NCI-H524 (cell line): Measurements from ENCODE around the gene LLPH.
"Not testable (repeated sequence)": the region's sequence is repeated elsewhere in the genome, so short reads cannot be mapped to it uniquely, and the experiment has no call there.

Experiments used
- DNase-seq, 2 experiments: peaks; one replicate each; lab custom pipeline; 2025; lab: John Stamatoyannopoulos, UW

The LLPH gene

DNA sequence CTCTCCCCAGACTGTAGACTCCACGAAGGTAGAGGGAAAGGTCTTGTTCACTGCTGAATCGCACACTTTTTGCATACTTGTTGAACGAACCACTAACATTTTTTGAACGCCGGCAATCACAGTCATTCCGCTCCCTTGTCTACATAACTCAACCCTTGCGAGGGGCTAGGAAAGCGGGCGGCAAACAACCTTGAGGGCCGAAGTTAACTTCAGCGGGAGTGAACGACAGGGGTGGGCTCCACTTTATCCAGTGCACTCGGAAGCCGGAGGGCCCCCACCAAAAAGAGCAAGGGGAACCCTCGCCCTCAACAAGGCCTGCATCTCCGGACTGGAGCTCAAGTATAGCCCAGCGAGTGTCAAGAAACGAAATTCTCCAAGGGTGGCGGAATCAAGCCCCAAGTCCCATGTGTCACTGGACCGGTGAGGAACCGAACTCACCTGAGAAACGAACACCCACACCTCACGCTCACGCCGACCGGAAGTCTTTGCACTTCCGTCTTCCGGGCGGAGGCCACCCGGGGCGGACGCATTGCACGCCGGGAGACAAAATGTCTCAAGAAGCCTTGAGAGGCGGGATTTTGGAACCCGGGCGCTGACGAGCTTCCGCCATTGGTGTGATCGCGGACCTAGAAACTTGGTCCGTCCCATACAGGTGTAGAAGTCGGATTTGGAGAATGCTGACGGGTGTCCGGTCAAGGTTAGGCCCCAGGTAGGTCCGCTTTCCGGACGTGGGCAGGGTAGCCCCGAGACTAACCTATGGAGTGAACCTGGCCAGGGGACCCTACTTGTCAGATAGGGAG lies at the start of gene LLPH:
Gene LLPH, minus strand, starts transcription at position 484 of the 800 bp plus-strand sequence. CDS start 1,644 bp downstream, outside the sequence.
- peak; percentile 68 to 86 for DNase-seq

DNA sequence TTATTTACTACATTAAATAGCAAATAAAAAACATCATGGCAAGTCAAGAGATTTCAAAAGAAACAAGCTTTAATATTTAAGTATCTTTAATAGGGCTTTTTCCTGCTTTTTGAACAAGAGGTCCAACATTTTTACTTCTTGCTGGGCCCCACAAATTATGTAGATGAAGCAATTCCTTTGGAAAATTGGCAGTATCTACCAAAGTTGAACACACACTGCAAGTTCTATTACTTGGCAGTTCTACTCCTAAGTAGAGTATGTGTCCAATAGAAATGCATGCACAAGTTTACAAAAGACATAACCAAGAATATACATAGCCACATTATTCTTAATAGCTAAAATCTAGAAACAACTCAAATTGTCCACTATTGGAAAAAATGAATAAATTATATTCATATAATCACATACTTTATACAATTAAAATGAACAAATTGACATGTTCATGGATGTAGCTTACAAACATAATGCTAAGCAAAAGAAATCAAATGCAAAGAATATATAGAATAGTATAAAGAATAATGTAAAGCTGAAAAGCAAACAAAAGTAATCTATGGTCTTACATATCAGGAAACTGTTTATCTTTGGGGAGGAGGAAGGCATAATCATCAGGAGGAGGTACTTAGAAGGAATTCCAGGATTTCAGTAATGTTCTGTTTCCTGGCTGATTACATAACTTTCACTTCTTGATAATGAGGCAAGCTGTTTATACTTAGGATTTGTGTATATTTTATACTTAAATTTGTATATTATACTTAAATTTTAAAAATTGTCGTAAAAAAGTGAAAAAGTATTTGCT lies 45.8 kb upstream of the LLPH start:
- DNase-seq: no peak

DNA sequence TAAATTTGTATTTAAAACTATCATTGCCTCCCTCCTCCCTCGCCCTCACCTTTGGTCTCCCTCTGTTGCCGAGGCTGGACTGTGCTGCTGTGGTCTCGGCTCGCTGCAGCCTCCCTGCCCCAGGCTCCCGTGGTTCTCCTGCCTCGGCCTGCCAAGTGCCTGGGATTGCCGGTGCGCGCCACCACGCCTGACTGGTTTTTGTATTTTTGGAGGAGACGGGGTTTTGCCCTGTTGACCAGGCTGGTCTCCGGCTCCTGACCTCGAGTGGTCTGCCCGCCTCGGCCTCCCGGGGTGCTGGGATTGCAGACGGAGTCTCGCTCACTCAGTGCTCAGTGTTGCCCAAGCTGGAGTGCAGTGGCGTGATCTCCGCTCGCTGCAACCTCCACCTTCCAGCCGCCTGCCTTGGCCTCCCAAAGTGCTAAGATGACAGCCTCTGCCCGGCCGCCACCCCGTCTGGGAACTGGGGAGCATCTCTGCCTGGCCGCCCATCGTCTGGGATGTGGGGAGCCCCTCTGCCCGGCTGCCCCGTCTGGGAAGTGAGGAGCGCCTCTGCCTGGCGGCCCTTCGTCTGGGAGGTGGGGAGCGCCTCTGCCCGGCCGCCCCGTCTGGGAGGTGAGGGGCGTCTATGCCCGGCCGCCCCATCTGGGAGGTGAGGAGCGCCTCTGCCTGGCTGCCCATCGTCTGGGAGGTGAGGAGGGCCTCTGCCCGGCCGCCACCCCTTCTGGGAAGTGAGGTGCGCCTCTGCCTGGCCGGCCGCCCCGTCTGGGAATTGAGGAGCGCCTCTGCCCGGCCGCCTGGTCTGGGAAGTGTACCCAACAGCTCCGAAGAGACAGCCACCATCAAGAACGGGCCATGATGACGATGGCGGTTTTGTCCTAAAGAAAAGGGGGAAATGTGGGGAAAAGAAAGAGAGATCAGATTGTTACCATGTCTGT lies 44.1 kb upstream of the LLPH start:
- not testable (repeated sequence) for DNase-seq

DNA sequence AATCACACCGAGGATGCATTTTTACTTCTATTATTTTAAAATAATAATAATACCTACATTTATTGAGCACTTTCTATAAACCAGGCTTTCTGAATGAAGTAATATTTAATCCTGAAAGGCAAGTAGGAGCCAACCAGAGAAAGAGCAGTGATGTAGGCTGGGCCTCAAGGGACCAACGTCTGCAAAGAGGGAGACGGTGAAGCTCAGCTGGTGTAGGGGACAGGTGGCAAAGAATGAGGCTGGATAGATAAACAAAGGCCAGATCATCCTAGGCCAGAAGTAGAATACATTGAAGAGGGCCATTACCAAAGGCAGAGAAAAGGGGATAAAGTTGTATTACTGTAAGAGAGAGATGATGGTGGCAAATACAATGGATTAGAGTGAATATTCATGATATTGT lies 40.1 kb upstream of the LLPH start:
- no peak for DNase-seq

DNA sequence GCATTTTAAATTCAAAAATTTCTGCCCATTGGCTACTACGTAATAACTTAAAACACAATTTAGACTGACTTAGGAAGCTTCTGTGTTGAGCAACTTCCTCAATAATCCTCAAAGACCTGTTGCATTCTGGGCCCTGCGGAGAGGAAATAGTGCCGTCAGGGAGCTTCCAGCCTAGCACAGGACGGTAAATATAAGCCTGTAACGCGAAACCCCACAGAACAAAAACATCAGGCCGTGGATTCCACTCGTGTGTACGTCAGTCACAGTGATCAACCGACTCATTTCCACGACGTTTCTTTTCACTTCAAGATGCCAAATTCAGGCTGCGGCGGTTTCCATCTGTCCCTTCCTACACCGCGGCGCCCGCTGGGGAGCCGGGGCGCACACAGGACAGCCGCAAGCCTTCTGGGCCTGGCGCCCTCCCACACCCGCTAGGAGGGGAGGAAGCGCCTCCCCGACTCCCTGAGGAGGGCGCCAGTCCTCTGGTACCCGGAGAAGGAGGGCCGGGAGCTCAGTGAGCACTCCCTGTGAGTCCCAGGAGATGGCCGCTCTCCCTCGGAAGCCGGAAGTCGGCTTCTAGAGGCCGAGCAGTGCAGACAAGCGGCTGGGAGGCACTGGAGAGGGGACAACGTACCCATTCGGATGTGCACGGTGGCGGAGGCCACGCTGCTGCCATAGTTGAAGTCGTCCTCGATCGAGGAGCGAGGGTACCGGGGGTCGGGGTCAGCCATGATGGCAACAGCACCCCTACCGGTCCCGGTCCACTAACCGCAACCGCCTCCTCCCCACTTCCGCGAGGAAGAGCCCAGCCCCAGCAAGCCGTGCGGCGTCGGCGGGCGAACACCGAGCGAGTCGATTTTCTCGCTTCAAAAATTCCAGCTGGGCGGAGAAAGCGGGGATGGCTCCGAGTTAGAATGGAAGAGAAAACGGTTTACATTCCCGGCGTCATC lies 38.9 kb upstream of the LLPH start, which contains the start of gene TMBIM4:
Gene TMBIM4, minus strand, starts transcription at position 776 of the 950 bp plus-strand sequence. Its CDS starts 45 bp downstream, at position 731.
- DNase-seq: peak; percentile 78 to 91

DNA sequence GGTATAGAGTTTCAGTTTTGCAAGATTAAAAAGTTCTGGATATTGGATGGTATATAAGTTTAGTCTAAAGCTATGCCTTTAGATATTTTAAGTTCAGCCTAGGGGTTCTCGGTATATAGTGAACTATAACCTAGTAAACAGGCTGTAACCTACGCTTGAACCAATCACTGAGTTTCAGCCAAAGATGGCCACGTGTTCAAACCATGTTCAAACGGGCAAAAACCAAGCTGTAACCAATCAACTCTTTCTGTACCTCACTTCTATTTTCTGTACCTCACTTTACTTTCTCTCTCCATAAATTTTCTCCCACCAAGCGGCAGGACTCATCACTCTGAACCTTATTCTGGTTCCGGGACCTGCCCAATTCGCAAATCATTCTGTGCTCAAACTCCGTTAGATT lies 37.9 kb upstream of the LLPH start:
- no peak for DNase-seq

DNA sequence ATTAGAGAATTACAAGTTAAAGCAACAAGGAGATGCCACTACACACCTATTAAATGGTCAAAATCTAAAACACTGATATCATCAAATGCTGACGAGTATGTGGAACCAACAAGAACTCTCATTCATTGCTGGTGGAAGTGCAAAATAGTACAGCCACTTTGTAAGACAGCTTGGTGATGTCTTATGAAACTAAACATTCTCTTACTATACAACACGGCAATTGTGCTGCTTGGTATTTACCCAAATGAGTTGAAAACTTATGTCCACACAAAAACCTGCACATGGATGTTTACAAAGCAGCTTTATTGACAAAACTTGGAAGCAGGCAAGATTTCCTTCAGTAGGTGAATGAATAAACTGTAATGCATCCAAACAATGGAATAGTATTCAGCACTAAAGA lies 36.0 kb upstream of the LLPH start:
- DNase-seq: no peak

DNA sequence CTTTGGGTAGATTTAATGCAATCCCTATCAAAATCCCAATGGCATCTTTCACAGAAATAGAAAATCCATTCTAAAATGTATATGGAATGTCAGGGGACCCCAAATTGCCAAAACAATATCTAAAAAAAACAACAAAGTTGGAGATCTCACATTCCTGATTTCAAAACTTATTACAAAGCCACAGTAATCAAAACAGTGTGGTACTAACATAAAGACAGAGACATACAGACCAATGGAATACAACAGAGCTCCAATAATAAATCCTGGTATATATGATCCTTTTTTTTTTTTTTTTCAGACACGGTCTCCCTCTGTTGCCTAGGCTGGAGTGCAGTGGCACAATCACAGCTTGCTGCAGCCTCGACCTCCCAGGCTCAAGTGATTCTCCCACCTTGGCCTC lies 34.6 kb upstream of the LLPH start:
- no peak for DNase-seq

DNA sequence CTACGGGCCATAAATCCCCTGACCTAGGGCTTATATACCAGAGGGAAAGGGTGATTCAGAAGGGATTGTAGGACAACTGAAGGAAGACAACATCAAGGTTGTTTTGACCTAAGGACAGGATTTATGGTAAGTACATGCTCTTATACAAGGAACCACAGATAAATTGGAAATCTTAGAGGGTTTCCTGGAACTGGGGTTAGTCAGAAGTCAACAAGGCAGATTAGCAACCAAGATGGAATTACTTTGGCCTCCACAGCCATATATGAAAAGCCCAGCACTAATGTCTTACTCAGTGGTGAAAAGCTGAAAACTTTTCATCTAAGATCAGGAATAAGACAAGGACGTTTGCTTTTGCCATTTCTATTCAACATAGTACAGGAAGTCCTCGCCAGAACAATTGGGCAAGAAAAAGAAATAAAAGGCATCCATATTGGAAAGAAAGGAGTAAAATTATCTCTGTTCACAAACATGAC lies 33.8 kb upstream of the LLPH start:
- no peak for DNase-seq

DNA sequence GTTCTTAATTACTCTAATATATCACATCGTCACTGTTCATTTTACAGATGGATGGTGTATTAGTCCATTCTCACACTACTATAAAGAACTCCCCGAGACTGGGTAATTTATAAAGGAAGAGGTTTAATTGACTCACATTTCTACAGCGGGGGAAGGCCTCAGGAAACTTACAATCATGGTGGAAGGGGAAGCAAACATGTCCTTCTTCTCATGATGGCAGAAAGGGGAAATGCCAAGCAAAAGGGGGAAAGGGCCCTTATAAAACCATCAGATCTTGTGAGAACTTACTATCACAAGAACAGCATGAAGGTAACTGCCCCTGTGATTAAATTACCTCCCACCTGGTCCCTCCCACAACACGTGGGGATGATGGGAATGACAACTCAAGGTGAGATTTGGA lies 32.7 kb upstream of the LLPH start:
- DNase-seq: no peak

DNA sequence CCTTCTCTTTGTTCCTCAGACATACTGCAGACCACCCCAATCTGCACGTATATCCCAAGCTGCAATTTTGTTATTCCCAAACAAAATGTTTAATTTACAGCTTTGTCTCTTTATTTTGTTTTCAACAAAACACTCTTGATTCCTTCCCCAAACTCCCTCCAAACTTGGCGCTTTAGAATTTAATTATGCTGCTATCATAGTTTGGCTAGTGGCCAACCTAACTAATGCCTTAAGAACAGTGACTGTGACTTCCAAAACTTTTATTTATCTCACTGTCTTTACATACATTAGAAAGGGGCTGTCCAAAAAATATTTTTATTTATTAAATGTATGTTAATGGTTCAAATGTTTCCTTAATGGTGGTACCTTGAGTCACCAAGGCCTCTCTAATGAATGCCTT lies 32.2 kb upstream of the LLPH start:
- DNase-seq: no peak

DNA sequence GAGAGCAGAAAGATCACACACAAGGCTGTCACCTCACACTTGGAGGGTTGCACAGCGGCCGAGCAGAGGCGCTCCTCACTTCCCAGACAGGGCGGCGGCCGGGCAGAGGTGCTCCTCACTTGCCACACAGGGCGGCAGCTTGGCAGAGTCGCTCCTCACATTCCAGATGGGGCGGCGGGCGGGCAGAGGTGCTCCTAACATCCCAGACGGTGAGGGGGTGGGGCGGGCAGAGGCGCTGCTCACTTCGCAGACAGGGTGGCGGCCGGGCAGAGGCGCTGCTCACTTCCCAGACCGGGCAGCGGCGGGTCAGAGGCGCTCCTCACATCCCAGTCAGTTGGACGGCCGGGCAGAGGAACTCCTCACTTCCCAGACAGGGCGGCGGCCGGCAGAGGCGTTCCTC lies 30.2 kb upstream of the LLPH start:
- DNase-seq: no peak

DNA sequence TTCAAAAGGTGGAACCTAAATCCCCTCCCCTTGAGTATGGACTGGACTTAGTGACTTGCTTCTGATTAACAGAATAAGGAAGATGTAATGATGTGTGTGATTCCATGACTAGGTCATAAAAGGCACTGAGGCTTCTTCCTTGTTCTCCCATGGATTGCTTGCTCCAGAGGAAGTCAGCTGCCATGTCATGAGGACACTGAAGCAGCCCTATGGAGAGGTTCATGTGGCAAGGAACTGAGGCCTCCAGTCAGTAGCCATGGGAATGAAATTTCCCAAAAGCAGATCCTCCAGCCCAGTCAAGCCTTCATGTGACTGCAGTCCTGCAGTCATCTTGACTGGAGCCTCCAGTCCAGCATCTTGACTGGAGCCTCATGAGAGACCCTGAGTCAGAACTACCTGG lies 28.6 kb upstream of the LLPH start:
- DNase-seq: no peak

DNA sequence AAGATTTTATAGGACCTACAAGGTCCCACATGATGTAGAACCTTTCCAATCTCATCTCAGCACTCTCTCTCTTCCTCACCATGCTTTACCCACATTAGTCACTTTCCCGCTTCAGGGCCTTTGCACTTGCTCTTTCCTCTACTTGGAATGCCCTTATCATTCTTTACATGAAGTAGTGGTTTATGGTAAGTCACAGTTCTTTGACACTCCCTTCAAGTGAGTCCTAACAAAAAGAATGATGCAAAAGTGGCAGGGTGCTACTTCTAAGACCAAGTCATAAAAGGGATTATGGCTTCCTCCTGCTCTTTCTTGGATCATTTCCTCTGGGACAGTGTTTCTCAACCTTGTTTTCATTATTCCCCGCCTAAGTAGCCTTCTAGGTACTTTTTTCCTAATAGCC lies 26.1 kb upstream of the LLPH start:
- no peak for DNase-seq

DNA sequence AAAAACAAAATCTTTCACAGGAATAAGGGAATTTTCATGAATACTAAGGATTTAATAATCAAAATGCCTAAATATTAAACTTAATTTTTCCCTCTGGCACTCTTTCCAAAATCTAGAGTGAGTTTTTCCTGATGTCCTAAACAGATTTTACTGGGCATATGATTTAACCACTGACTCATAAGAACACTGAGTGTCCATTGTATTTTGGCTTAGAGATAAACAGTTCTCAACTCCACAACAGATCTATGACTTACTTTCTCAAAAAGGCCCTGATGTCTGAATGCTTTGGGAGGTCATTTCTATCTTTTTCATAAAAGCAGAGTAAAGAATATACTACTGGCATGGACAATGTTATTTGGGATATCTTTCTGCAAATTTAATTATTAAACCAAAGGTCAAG lies 24.2 kb upstream of the LLPH start:
- no peak for DNase-seq

DNA sequence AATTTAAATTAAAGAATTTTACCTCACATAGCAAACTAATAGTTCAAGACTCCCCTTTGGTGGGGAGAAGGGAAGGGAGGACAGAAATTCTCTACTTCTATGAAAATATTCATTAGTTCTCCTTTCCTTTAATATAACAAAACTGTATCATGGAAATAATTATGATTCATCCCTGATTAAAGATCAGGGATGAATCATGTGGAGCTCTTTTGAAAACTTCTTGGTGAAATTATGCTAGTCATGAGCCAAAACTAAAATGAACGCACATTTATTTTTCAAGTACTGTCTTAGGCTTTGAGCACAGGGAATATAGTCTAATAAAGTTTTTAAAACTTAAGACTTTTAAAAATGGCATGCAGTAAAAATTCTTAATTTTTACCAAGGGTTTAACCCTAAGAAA lies 22.2 kb upstream of the LLPH start:
- DNase-seq: no peak

DNA sequence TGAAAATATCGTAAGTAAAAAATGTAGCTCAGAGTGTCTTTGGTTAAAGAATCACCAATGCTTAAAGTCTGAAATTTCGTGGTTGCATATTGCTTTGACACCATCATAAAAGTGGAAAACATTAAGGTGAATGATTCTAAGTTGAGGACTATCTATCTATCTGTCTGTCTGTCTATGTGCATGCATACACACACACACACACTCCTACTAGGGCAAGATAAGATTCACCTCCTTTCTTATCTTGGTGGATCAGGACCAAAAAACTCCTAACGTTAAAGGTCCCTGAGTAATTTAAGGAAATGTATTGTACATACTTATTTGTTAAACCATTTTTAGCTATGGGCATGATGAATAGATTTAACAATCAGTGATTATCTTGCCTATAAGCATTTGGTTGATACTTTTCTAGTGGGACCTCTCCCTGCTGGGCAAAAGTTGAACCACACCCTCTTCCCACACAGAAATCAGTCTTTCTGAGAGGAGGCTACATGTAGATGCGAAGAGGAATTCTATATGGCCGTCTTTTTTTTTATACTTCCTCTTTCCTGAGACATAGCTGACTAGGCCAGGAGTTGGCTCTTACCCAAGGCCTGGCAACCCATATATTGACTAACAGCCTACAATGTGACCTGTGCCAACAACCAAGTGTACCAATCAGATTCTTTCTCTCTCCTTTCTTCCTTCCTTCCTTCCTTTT lies 19.3 kb upstream of the LLPH start:
- DNase-seq: no peak

DNA sequence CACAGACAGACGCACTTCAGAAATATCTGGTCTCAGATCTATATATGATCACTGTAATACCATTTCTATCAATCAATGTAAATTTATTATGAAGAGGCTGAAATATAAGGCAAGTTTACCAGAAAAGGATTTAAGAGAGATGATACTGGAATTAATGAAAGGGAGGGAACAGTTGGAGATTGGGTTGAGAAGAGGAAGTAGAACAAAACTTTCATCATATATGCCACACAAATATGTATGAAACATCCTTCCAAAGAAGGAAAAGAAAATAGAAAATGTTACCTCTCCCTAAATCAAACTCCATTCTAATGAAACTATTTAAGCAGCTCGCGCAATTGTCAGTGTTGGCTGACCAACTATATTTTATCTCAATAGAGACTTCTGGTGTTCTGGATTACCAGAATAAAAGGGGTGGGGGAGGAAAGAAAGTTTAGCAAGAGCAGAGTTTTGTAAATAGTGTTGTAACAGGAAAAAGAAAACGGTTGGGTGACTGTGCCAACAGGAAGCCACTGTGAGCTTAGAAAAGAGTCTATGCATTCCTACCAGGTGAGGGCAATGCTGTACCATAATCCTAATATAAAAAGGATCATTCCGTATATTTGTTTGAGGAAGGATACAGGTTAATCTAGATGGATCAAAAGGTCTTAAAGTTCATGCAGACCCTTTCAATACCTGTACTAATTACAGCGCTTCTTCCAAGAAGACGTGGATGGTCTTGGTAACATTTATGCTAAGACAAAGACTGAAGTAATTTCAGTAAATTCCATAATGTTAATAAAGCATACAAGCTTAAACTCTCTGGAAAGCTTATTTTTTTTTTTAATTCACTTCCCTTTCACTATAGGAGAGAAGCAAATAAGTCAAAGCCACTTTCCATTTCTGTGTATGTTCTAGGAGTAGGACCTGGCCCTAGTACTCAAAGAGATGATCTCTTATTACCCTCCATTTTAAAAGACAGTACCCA lies 14.5 kb upstream of the LLPH start:
- DNase-seq: peak in 1 of 2 experiments; percentile 30

DNA sequence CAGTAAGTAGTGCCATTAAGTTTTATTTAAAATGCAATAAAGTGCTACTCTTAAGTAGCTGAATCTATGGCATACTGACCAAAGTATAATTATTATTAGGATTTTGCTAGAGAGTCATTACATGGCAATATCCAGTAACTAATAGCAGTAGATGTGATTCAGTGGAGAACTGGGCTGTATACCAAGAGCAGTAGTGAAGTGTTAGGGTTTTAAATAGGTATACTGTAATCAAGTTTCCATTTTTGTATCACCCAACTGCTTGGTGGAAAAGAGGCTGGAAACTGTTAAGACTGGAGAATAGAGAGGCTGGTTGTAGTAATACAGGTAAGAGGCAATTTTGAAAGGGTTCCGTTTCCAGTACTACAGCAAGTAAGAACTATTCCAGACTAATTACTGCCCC lies 13.3 kb upstream of the LLPH start:
- no peak for DNase-seq
